OCI-LY7 (cell line): Measurements from ENCODE around the gene CCDC174. TPM values are rescaled to one million over a fixed set of nuclear protein-coding genes. Genes with fewer than 3 reads are reported as not detected.

Experiments used
- BruUV-seq: library from RNA; stranded (reverse); fragments of 400-500 nt; replicated peaks from 2 replicates; lab custom pipeline; 2021; lab: Mats Ljungman, UMichigan
- CTCF ChIA-PET: fragments of 300-600 bp; sonication (Branson Sonifier 250); formaldehyde crosslinking; loops from one replicate; lab custom pipeline; 2022; ENCODE audit warnings: antibody characterized with exemption; ENCODE audit not compliant: unreplicated experiment; lab: Charles Lee
- POLR2A ChIA-PET: fragments of 300-600 bp; sonication (Branson Sonifier 250); formaldehyde crosslinking; loops from one replicate; lab custom pipeline; 2022; ENCODE audit warnings: antibody characterized with exemption; lab: Charles Lee
- DNase-seq: peaks from one replicate; pipeline ENCODE4 v3.0.0-alpha.2; 2015; ENCODE audit warnings: low spot score
- H2AFZ ChIP-seq: fragments of 200-600 bp; sonication (generic), shearing (Covaris generic); 2 replicates; pipeline ENCODE4 v1.6.1; 2014; ENCODE audit warnings: mild to moderate bottlenecking, antibody characterized with exemption, low read length, moderate library complexity
- H3K27ac ChIP-seq: fragments of 200-600 bp; sonication (generic); 2 replicates; pipeline ENCODE4 v1.5.1; 2014; ENCODE audit warnings: mixed run types, low read depth, mild to moderate bottlenecking, moderate library complexity, low read length, inconsistent platforms; ENCODE audit not compliant: poor library complexity, severe bottlenecking
- H3K36me3 ChIP-seq: fragments of 200-600 bp; sonication (generic); 2 replicates; pipeline ENCODE4 v1.6.1; 2014; ENCODE audit warnings: mild to moderate bottlenecking, antibody characterized with exemption, low read length, moderate library complexity, mixed read lengths; ENCODE audit not compliant: insufficient read depth
- H3K4me1 ChIP-seq: fragments of 200-600 bp; sonication (generic); 2 replicates; pipeline ENCODE4 v1.5.1; 2014; ENCODE audit warnings: mild to moderate bottlenecking, low read length; ENCODE audit not compliant: insufficient read depth, poor library complexity, severe bottlenecking
- H3K4me2 ChIP-seq: fragments of 200-600 bp; sonication (generic); 2 replicates; pipeline ENCODE4 v1.6.1; 2014; ENCODE audit warnings: mild to moderate bottlenecking, low read length
- H3K4me3 ChIP-seq: fragments of 200-600 bp; sonication (generic); 2 replicates; pipeline ENCODE4 v1.5.1; 2014; ENCODE audit warnings: mild to moderate bottlenecking, low read depth, low read length; ENCODE audit not compliant: poor library complexity, severe bottlenecking
- H3K79me2 ChIP-seq: fragments of 200-600 bp; sonication (generic); 2 replicates; pipeline ENCODE4 v1.6.1; 2016; ENCODE audit warnings: low read depth, mild to moderate bottlenecking, low read length, moderate library complexity, mixed read lengths; ENCODE audit not compliant: insufficient read depth
- H3K9me2 ChIP-seq: fragments of 200-600 bp; sonication (generic); 2 replicates; pipeline ENCODE4 v1.6.1; 2016; ENCODE audit warnings: mild to moderate bottlenecking, low read length, mixed read lengths; ENCODE audit not compliant: insufficient read depth
- H3K9me3 ChIP-seq: fragments of 200-600 bp; sonication (generic); 2 replicates; pipeline ENCODE4 v1.6.1; 2014; ENCODE audit warnings: mild to moderate bottlenecking, mixed run types, low read length, mixed read lengths
- H4K20me1 ChIP-seq: fragments of 200-600 bp; sonication (generic); 2 replicates; pipeline ENCODE4 v1.6.1; 2014; ENCODE audit warnings: mild to moderate bottlenecking, antibody characterized with exemption, low read length, moderate library complexity, mixed read lengths; ENCODE audit not compliant: insufficient read depth
- CTCF ChIP-seq: fragments of 200-600 bp; sonication (generic); conservative IDR thresholded peaks from 2 replicates; pipeline ENCODE4 v1.5.1; 2014; ENCODE audit warnings: mild to moderate bottlenecking, antibody characterized with exemption, low read length, moderate library complexity, mixed read lengths
- EZH2phosphoT487 ChIP-seq: fragments of 200-600 bp; sonication (generic); IDR thresholded peaks from 2 replicates; pipeline ENCODE4 v1.6.1; 2018; ENCODE audit warnings: low read depth, borderline replicate concordance, mild to moderate bottlenecking, mixed run types, antibody characterized with exemption, low read length, moderate library complexity, mixed read lengths
- intact Hi-C: fragments of 100-400 bp; cut with micrococcal nuclease; formaldehyde crosslinking; loops from one replicate; pipeline ENCODE4 v1.10.0; 2022; ENCODE audit not compliant: unreplicated experiment
- total RNA-seq, 2 experiments: library from RNA; depleted of rRNA in 1 of 2; stranded (reverse); fragments of >200 nt in 1 of 2; shearing (Covaris generic) in 1 of 2; gene quantifications; 2 replicates each; pipeline ENCODE4 v1.2.3, GENCODE V29; 2014 to 2022

CCDC174 gene
- total RNA-seq, 2 experiments from 2014 or later, result 11.2 to 22.7 TPM

GRCh38 chr3:14691719-14692118, 40.2 kb downstream of the CCDC174 start:
- Histone ChIP-seq H4K20me1 (no peaks in the 10 kb centered on the region), H3K36me3 (peaks cover 19% of the 10 kb centered on the region; the same call in 1 of the 2 replicates), H3K4me2 (peak overlapping the region; percentile 85), H3K4me3 (no peak overlapping the region), H3K27ac (peak overlapping the region; percentile 91), H2AFZ (no peak overlapping the region), H3K4me1 (peaks cover 55% of the 10 kb centered on the region), H3K9me3 (peaks cover 18% of the 10 kb centered on the region), H3K79me2 (no peaks in the 10 kb centered on the region), H3K9me2 (no peaks in the 10 kb centered on the region)
- intact Hi-C loops, result no loop called here
- BruUV-seq, result no TSS peak
- POLR2A ChIA-PET, result interaction anchor here (0.9 to 1.2 kb wide), 2 partner anchors 14 to 43 kb away, joined by 3 read pairs; no protein-coding TSS in a partner anchor
- TF ChIP-seq EZH2phosphoT487, result no peak
- no peak for TF ChIP-seq CTCF
- DNase-seq, result no peak
- CTCF ChIA-PET, result no interaction called here

GRCh38 chr3:14698601-14699244, 47.2 kb downstream of the CCDC174 start:
- H3K36me3 ChIP-seq, result peaks cover under 1% of the 10 kb centered on the region; the same call in 1 of the 2 replicates
- ChIA-PET CTCF (interaction anchor here (1.1 kb wide), 1 partner anchor 20 kb away, joined by 3 read pairs; no protein-coding TSS in a partner anchor), POLR2A (interaction anchor here (1.0 to 1.4 kb wide), 2 partner anchors 10 to 11 kb away, joined by 5 to 7 read pairs; no protein-coding TSS in a partner anchor)
- H3K79me2 ChIP-seq, result no peaks in the 10 kb centered on the region
- no TSS peak for BruUV-seq
- intact Hi-C loops, result no loop called here
- H3K9me3 ChIP-seq, result no peaks in the 10 kb centered on the region; the same call in 1 of the 2 replicates
- peak overlapping the region; percentile 53 for H3K27ac ChIP-seq
- peak; percentile 75 for DNase-seq
- peaks cover 22% of the 10 kb centered on the region for H3K4me1 ChIP-seq
- peak overlapping the region; percentile 28 for H3K4me3 ChIP-seq
- peak overlapping the region; percentile 70 for H3K4me2 ChIP-seq
- peak overlapping the region; percentile 0; the same call in 1 of the 2 replicates for H2AFZ ChIP-seq
- TF ChIP-seq CTCF (no peak), EZH2phosphoT487 (no peak)
- no peaks in the 10 kb centered on the region for H3K9me2 ChIP-seq
- H4K20me1 ChIP-seq, result no peaks in the 10 kb centered on the region

GRCh38 chr3:14699643-14700042, 48.1 kb downstream of the CCDC174 start:
- no peak overlapping the region for H3K27ac ChIP-seq
- H3K9me3 ChIP-seq, result no peaks in the 10 kb centered on the region
- H2AFZ ChIP-seq, result no peak overlapping the region
- H3K9me2 ChIP-seq, result no peaks in the 10 kb centered on the region
- H3K4me2 ChIP-seq, result peak overlapping the region; percentile 70; the same call in 1 of the 2 replicates
- H3K36me3 ChIP-seq, result no peaks in the 10 kb centered on the region
- intact Hi-C loops, result no loop called here
- H3K4me1 ChIP-seq, result peaks cover 22% of the 10 kb centered on the region
- DNase-seq, result no peak
- H4K20me1 ChIP-seq, result no peaks in the 10 kb centered on the region
- ChIA-PET CTCF (interaction anchor here (1.1 kb wide), 1 partner anchor 19 kb away, joined by 3 read pairs; no protein-coding TSS in a partner anchor), POLR2A (interaction anchor here (1.0 to 1.4 kb wide), 2 partner anchors 10 kb away, joined by 5 to 7 read pairs; no protein-coding TSS in a partner anchor)
- no TSS peak for BruUV-seq
- H3K79me2 ChIP-seq, result no peaks in the 10 kb centered on the region
- no peak overlapping the region for H3K4me3 ChIP-seq
- TF ChIP-seq CTCF (no peak), EZH2phosphoT487 (no peak)
